Parathyroid adenoma (tissue), 2 donors: Measurements from ENCODE around the gene RSL1D1.
"Not testable (repeated sequence)": the region's sequence is repeated elsewhere in the genome, so short reads cannot be mapped to it uniquely, and the experiment has no call there.

Experiments
- H2AFZ ChIP-seq: fragments of 300-600 bp; sonication (generic); one replicate; pipeline ENCODE4 v1.7.0; 2017; ENCODE audit warnings: antibody characterized with exemption, mild to moderate bottlenecking
- H3K27ac ChIP-seq: fragments of 300-600 bp; sonication (generic); one replicate; pipeline ENCODE4 v1.7.0; 2017
- H3K27me3 ChIP-seq: fragments of 300-600 bp; sonication (generic); one replicate; pipeline ENCODE4 v1.7.0; 2017; ENCODE audit warnings: low read length; ENCODE audit not compliant: control insufficient read depth, insufficient read depth
- H3K36me3 ChIP-seq: fragments of 300-600 bp; sonication (generic); one replicate; pipeline ENCODE4 v1.7.0; 2017; ENCODE audit warnings: low read length; ENCODE audit not compliant: control insufficient read depth, insufficient read depth
- H3K4me1 ChIP-seq: fragments of 300-600 bp; sonication (generic); one replicate; pipeline ENCODE4 v1.7.0; 2017; ENCODE audit warnings: control low read depth
- H3K4me2 ChIP-seq: fragments of 300-600 bp; sonication (generic); one replicate; pipeline ENCODE4 v1.7.0; 2017; ENCODE audit warnings: low read length
- H3K4me3 ChIP-seq: fragments of 300-600 bp; sonication (generic); one replicate; pipeline ENCODE4 v1.7.0; 2017; ENCODE audit warnings: low read depth, low read length
- H3K79me2 ChIP-seq: fragments of 300-600 bp; sonication (generic); one replicate; pipeline ENCODE4 v1.7.0; 2017; ENCODE audit warnings: control low read depth
- H3K9ac ChIP-seq: fragments of 300-600 bp; sonication (generic); one replicate; pipeline ENCODE4 v1.7.0; 2017; ENCODE audit warnings: mild to moderate bottlenecking
- H3K9me3 ChIP-seq: fragments of 300-600 bp; sonication (generic); one replicate; pipeline ENCODE4 v1.7.0; 2017; ENCODE audit warnings: low read length; ENCODE audit not compliant: control insufficient read depth
- CTCF ChIP-seq: fragments of 300-600 bp; sonication (generic); IDR thresholded peaks from one replicate; pipeline ENCODE4 v1.7.0; 2017; ENCODE audit warnings: antibody characterized with exemption, mild to moderate bottlenecking
- donor health status: primary hyperparathyroidism.

Gene RSL1D1

DNA sequence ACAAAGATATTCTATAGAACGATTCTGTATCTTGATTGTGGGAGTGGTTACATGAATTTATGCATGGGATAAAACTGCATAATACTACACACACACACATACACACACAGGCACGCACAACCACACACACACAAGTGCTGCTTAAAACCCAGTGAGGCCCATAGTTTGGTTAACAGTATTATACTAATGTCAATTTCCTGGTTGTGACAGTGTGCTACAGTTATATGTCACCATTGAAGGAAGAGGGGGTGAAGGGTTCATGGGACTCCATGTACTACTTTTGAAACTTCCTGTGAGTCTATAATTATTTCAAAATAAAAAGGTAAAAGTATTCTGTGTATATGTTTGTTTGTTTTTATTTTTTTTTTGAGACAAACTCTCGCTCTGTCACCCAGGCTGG is 62.4 kb downstream of the RSL1D1 start:
- no peak overlapping the region for H3K4me2 ChIP-seq

GRCh38 chr16:11784980-11785599 is 66.3 kb downstream of the RSL1D1 start:
- H3K9me3 ChIP-seq, H3K36me3 ChIP-seq, H3K27me3 ChIP-seq, H3K4me3 ChIP-seq, H3K4me1 ChIP-seq, H2AFZ ChIP-seq, H3K9ac ChIP-seq, H3K4me2 ChIP-seq, H3K27ac ChIP-seq: not testable (repeated sequence)
- peaks cover 43% of the 10 kb centered on the region for H3K79me2 ChIP-seq

More for the DNA sequence above, 62.4 kb downstream of the RSL1D1 start:
- Histone ChIP-seq H3K27me3 (no peaks in the 10 kb centered on the region), H3K27ac (no peak overlapping the region), H3K9me3 (no peaks in the 10 kb centered on the region), H3K36me3 (no peaks in the 10 kb centered on the region), H2AFZ (no peak overlapping the region), H3K4me3 (no peak overlapping the region), H3K79me2 (peaks cover 58% of the 10 kb centered on the region), H3K4me1 (peaks cover 4% of the 10 kb centered on the region), H3K9ac (no peak overlapping the region)
- TF ChIP-seq CTCF: no peak

GRCh38 chr16:11784381-11784780 is 67.0 kb downstream of the RSL1D1 start:
- not testable (repeated sequence) for H3K36me3 ChIP-seq, H3K4me3 ChIP-seq, H3K9ac ChIP-seq, H3K27ac ChIP-seq, H3K4me1 ChIP-seq, H2AFZ ChIP-seq, H3K9me3 ChIP-seq, H3K4me2 ChIP-seq, H3K27me3 ChIP-seq
- peaks cover 38% of the 10 kb centered on the region for H3K79me2 ChIP-seq

GRCh38 chr16:11784038-11784369 is 67.3 kb downstream of the RSL1D1 start:
- no peak overlapping the region for H3K4me3 ChIP-seq
- peak overlapping the region; percentile 53 for H3K27ac ChIP-seq
- H3K9me3 ChIP-seq: no peaks in the 10 kb centered on the region
- H3K79me2 ChIP-seq: peaks cover 34% of the 10 kb centered on the region
- no peaks in the 10 kb centered on the region for H3K4me1 ChIP-seq
- H3K4me2 ChIP-seq: no peak overlapping the region
- TF ChIP-seq CTCF: no peak
- no peak overlapping the region for H3K9ac ChIP-seq
- no peaks in the 10 kb centered on the region for H3K27me3 ChIP-seq
- no peaks in the 10 kb centered on the region for H3K36me3 ChIP-seq
- no peak overlapping the region for H2AFZ ChIP-seq
